ENCODE results near the gene KIF3C.
"Not testable (repeated sequence)": the region's sequence is repeated elsewhere in the genome, so short reads cannot be mapped to it uniquely, and the experiment has no call there.

KIF3C gene

GRCh38 chr2:25915411-25915810 is 66.9 kb downstream of the KIF3C start:
- DNase-seq, result not testable (repeated sequence)

- not testable (repeated sequence) for DNase-seq
Measured at GRCh38 chr2:25913696-25913973, 68.7 kb downstream of the KIF3C start.

GRCh38 chr2:25912851-25913695 is 69.2 kb downstream of the KIF3C start:
- DNase-seq, result no peak

GRCh38 chr2:25909574-25909973 is 72.7 kb downstream of the KIF3C start:
- DNase-seq, result not testable (repeated sequence)

GRCh38 chr2:25905126-25905525 is 77.2 kb downstream of the KIF3C start:
- DNase-seq, result no peak

GRCh38 chr2:25903216-25903776 is 79.0 kb downstream of the KIF3C start:
- DNase-seq, result no peak

- no peak for DNase-seq
Measured at GRCh38 chr2:25899404-25899970, 82.8 kb downstream of the KIF3C start.

- no peak for DNase-seq
Measured at GRCh38 chr2:25897506-25897905, 84.8 kb downstream of the KIF3C start.

- not testable (repeated sequence) for DNase-seq
Measured at GRCh38 chr2:25896308-25896707, 86.0 kb downstream of the KIF3C start.

- no peak for DNase-seq
Measured at GRCh38 chr2:25895610-25896009, 86.7 kb downstream of the KIF3C start.

GRCh38 chr2:25895018-25895417 is 87.3 kb downstream of the KIF3C start:
- no peak for DNase-seq

GRCh38 chr2:25894135-25894830 is 88.0 kb downstream of the KIF3C start:
- DNase-seq, result no peak

GRCh38 chr2:25891672-25892071 is 90.6 kb downstream of the KIF3C start:
- DNase-seq, result no peak

GRCh38 chr2:25887624-25888242 is 94.6 kb downstream of the KIF3C start:
- DNase-seq, result no peak

- no peak for DNase-seq
Measured at GRCh38 chr2:25885933-25886332, 96.4 kb downstream of the KIF3C start.

GRCh38 chr2:25881764-25882163 is 100.5 kb downstream of the KIF3C start:
- no peak for DNase-seq

GRCh38 chr2:25879133-25879730 is 103.1 kb downstream of the KIF3C start:
- DNase-seq, result no peak

GRCh38 chr2:25878361-25879132 is 103.8 kb downstream of the KIF3C start, which contains the start of gene ASXL2:
Gene ASXL2, minus strand, starts transcription at chr2:25878487. Its CDS starts 265 bp downstream, at chr2:25878222.
- peak; percentile 98 for DNase-seq

- peak; percentile 62 for DNase-seq
Measured at GRCh38 chr2:25877431-25878360, 104.6 kb downstream of the KIF3C start.
